A549 (cell line): ENCODE results near the gene SLAMF1. TPM values are rescaled to one million over a fixed set of nuclear protein-coding genes. Genes with fewer than 3 reads are reported as not detected.

Source experiments
- ATAC-seq, 2 experiments: fragments of 200-7000 bp in 1 of 2; fragments of >200 bp in 1 of 2; cut with Nextera tagmentation in 1 of 2; cut with Tn5 transposase in 1 of 2; 3 replicates each; pipeline versions ENCODE4 v1.8.0 to v1.9.1; 2018 to 2020; ENCODE audit warnings: mild to moderate bottlenecking in 1 of 2, moderate library complexity in 1 of 2
- CTCF ChIA-PET: fragments of 300-600 bp; sonication (Branson Sonifier 250); formaldehyde crosslinking; extraction: SDS; loops from one replicate; lab custom pipeline; 2021; ENCODE audit warnings: antibody characterized with exemption, inconsistent platforms; lab: Yijun Ruan, JAX
- POLR2A ChIA-PET: fragments of 350-600 bp; formaldehyde crosslinking; extraction: SDS; loops from one replicate; lab custom pipeline; 2021; ENCODE audit warnings: antibody characterized with exemption, inconsistent platforms; lab: Yijun Ruan, JAX
- DNase-seq, 2 experiments: peaks; one replicate each; pipeline versions ENCODE4 v3.0.0 to v3.0.0-alpha.2; 2011 to 2016; ENCODE audit warnings: low read depth in 1 of 2, low spot score in 1 of 2
- FAIRE-seq: peaks from 2 replicates; lab custom pipeline; 2011; peaks lifted over from hg19 to GRCh38; lab: Jason Lieb, UNC
- H3K27ac ChIP-seq, 2 experiments: fragments of >200 bp; sonication (Bioruptor Twin); formaldehyde crosslinking; 3 replicates each; pipeline ENCODE4 v1.5.1; 2016 to 2017
- H3K4me1 ChIP-seq: fragments of >200 bp; sonication (Bioruptor Twin); formaldehyde crosslinking; 3 replicates; pipeline ENCODE4 v1.6.1; 2016
- H3K4me2 ChIP-seq: fragments of >200 bp; sonication (Bioruptor Twin); formaldehyde crosslinking; 3 replicates; pipeline ENCODE4 v1.6.1; 2016
- H3K4me3 ChIP-seq: fragments of >200 bp; sonication (Bioruptor Twin); formaldehyde crosslinking; 3 replicates; pipeline ENCODE4 v1.5.1; 2016
- H3K9me3 ChIP-seq: fragments of >200 bp; sonication (Bioruptor Twin); formaldehyde crosslinking; 3 replicates; pipeline ENCODE4 v1.6.1; 2016
- BCL3 ChIP-seq: fragments of >200 bp; sonication (Bioruptor Twin); formaldehyde crosslinking; IDR thresholded peaks from 3 replicates; pipeline ENCODE4 v1.6.1; 2016
- BHLHE40 ChIP-seq: IDR thresholded peaks from 2 replicates; pipeline ENCODE4 v1.6.1; 2012; ENCODE audit warnings: low read depth, low read length, inconsistent platforms
- CBX2 ChIP-seq: fragments of 200-600 bp; sonication (generic); IDR thresholded peaks from 2 replicates; pipeline ENCODE4 v1.6.1; 2016; ENCODE audit warnings: low read depth, mild to moderate bottlenecking, borderline replicate concordance
- CBX8 ChIP-seq: fragments of 200-600 bp; sonication (generic); IDR thresholded peaks from 2 replicates; pipeline ENCODE4 v1.6.1; 2016
- CHD2 ChIP-seq: fragments of 150-350 bp; IDR thresholded peaks from 2 replicates; pipeline ENCODE4 v1.6.1; 2014; ENCODE audit warnings: low read length; ENCODE audit not compliant: partially characterized antibody
- CHD4 ChIP-seq: fragments of 200-600 bp; sonication (generic); IDR thresholded peaks from 2 replicates; pipeline ENCODE4 v1.6.1; 2016; ENCODE audit warnings: antibody characterized with exemption, mild to moderate bottlenecking, borderline replicate concordance
- EHF ChIP-seq: fragments of 250-450 bp; sonication (Bioruptor Pico); IDR thresholded peaks from 2 replicates; pipeline ENCODE4 v1.5.0; 2020; ENCODE audit warnings: mild to moderate bottlenecking
- EP300 ChIP-seq, 2 experiments: fragments of >200 bp; sonication (Bioruptor Twin); formaldehyde crosslinking; IDR thresholded peaks; 2 replicates in 1 of 2; 3 replicates in 1 of 2; pipeline ENCODE4 v1.6.1; 2016 to 2017
- FOSB ChIP-seq: fragments of 250-450 bp; sonication (Bioruptor Pico); IDR thresholded peaks from 2 replicates; pipeline ENCODE4 v1.5.0; 2020; ENCODE audit warnings: mild to moderate bottlenecking, moderate library complexity
- FOSL2 ChIP-seq, 2 experiments: fragments of 450-650 bp in 1 of 2; fragments of >200 bp in 1 of 2; sonication (Bioruptor Twin) in 1 of 2; formaldehyde crosslinking; IDR thresholded peaks; 2 replicates each; pipeline versions ENCODE4 v1.5.0 to v1.6.1; 2016 to 2020; ENCODE audit warnings: mild to moderate bottlenecking in 1 of 2, moderate library complexity in 1 of 2
- FOXS1 ChIP-seq: fragments of 250-450 bp; sonication (Bioruptor Pico); IDR thresholded peaks from 2 replicates; pipeline ENCODE4 v1.5.0; 2020; ENCODE audit warnings: mild to moderate bottlenecking, moderate library complexity
- GATA3 ChIP-seq: IDR thresholded peaks from 2 replicates; pipeline ENCODE4 v1.6.1; 2012; ENCODE audit warnings: borderline replicate concordance
- HEYL ChIP-seq: fragments of 250-450 bp; sonication (Bioruptor Pico); IDR thresholded peaks from 2 replicates; pipeline ENCODE4 v1.8.0; 2021; ENCODE audit warnings: mild to moderate bottlenecking, moderate library complexity
- HMGXB4 ChIP-seq: fragments of 250-450 bp; sonication (Bioruptor Pico); IDR thresholded peaks from 2 replicates; pipeline ENCODE4 v1.5.0; 2021; ENCODE audit warnings: mild to moderate bottlenecking, moderate library complexity, borderline replicate concordance
- HOXB5 ChIP-seq: fragments of 250-450 bp; sonication (Bioruptor Pico); IDR thresholded peaks from 2 replicates; pipeline ENCODE4 v1.5.0; 2020; ENCODE audit warnings: mild to moderate bottlenecking, moderate library complexity
- JUN ChIP-seq, 2 experiments: fragments of >200 bp; sonication (Bioruptor Twin); formaldehyde crosslinking; IDR thresholded peaks; 2 replicates in 1 of 2; 3 replicates in 1 of 2; pipeline ENCODE4 v1.6.1; 2016 to 2017
- JUNB ChIP-seq: fragments of >200 bp; sonication (Bioruptor Twin); formaldehyde crosslinking; IDR thresholded peaks from 2 replicates; pipeline ENCODE4 v1.6.1; 2016
- KDM1A ChIP-seq: fragments of 200-600 bp; sonication (generic); IDR thresholded peaks from 2 replicates; pipeline ENCODE4 v1.6.1; 2016; ENCODE audit warnings: low read depth, mild to moderate bottlenecking
- MAX ChIP-seq: IDR thresholded peaks from 2 replicates; pipeline ENCODE4 v1.6.1; 2012
- MAZ ChIP-seq: fragments of 150-350 bp; IDR thresholded peaks from 2 replicates; pipeline ENCODE4 v1.6.1; 2014; ENCODE audit warnings: antibody characterized with exemption, low read depth, low read length, borderline replicate concordance
- MYC ChIP-seq: IDR thresholded peaks from 2 replicates; pipeline ENCODE4 v1.6.1; 2012; ENCODE audit warnings: mild to moderate bottlenecking, inconsistent platforms, low read length, improper control_type of control experiment, borderline replicate concordance
- PHF8 ChIP-seq: fragments of 200-600 bp; sonication (generic); IDR thresholded peaks from 2 replicates; pipeline ENCODE4 v1.6.1; 2016; ENCODE audit warnings: low read depth, mild to moderate bottlenecking, antibody characterized with exemption, moderate library complexity, borderline replicate concordance
- POLR2AphosphoS2 ChIP-seq: conservative IDR thresholded peaks from 2 replicates; pipeline ENCODE4 v1.6.1; 2012; ENCODE audit warnings: low read length, improper control_type of control experiment, inconsistent platforms
- RAD21 ChIP-seq, 2 experiments: fragments of >200 bp in 1 of 2; sonication (Bioruptor Twin) in 1 of 2; formaldehyde crosslinking in 1 of 2; IDR thresholded peaks in 1 of 2; conservative IDR thresholded peaks in 1 of 2; 2 replicates in 1 of 2; 3 replicates in 1 of 2; pipeline ENCODE4 v1.6.1; 2012 to 2018; ENCODE audit warnings: inconsistent platforms in 1 of 2
- RCOR1 ChIP-seq: fragments of 150-350 bp; IDR thresholded peaks from 2 replicates; pipeline ENCODE4 v1.6.1; 2014; ENCODE audit warnings: antibody characterized with exemption, low read length, low read depth
- RNF2 ChIP-seq: fragments of 200-600 bp; sonication (generic); IDR thresholded peaks from 2 replicates; pipeline ENCODE4 v1.6.1; 2016; ENCODE audit warnings: low read depth, mild to moderate bottlenecking, antibody characterized with exemption, moderate library complexity, borderline replicate concordance
- TP53 ChIP-seq: fragments of 250-450 bp; sonication (Bioruptor Pico); IDR thresholded peaks from 2 replicates; pipeline ENCODE4 v1.5.0; 2021; ENCODE audit warnings: mild to moderate bottlenecking, moderate library complexity
- ZFP36 ChIP-seq: fragments of 450-650 bp; IDR thresholded peaks from 2 replicates; pipeline ENCODE4 v1.6.1; 2014; ENCODE audit warnings: borderline replicate concordance; ENCODE audit not compliant: partially characterized antibody
- ZNF302 ChIP-seq: fragments of 250-450 bp; sonication (Bioruptor Pico); IDR thresholded peaks from 2 replicates; pipeline ENCODE4 v1.9.0; 2021; ENCODE audit warnings: inconsistent platforms, mild to moderate bottlenecking, moderate library complexity
- ZSCAN20 ChIP-seq: fragments of 250-450 bp; sonication (Bioruptor Pico); IDR thresholded peaks from 2 replicates; pipeline ENCODE4 v1.8.0; 2022; ENCODE audit warnings: mild to moderate bottlenecking, moderate library complexity
- WGBS: methylation state at CpG from one replicate; pipeline ENCODE4 v1.1.6; 2017; ENCODE audit errors: missing lambda C conversion rate; 5-methylcytosine and 5-hydroxymethylcytosine counted together
- polyA plus RNA-seq, 4 experiments: library from polyadenylated mRNA; depleted of rRNA in 3 of 4; stranded (reverse); fragments of >200 nt; fragmentation: RNase III in 1 of 4; extraction: RNeasy Plus Mini Kit Qiagen cat#74134 plus additional on column Dnase treatment in 1 of 4; gene quantifications; 2 replicates in 3 of 4; 3 replicates in 1 of 4; pipeline ENCODE4 v1.2.3, GENCODE V29; 2011 to 2017
- TF ChIP-seq, protein P1 (sequence below): IDR thresholded peaks from 2 replicates; pipeline ENCODE4 v1.6.1; 2012
- TF ChIP-seq, protein P2 (sequence below): fragments of 150-350 bp; IDR thresholded peaks from 2 replicates; pipeline ENCODE4 v1.6.1; 2014; ENCODE audit warnings: low read depth, mild to moderate bottlenecking, low read length
- TF ChIP-seq, protein P3 (sequence below): fragments of 250-450 bp; sonication (Bioruptor Pico); IDR thresholded peaks from 2 replicates; pipeline ENCODE4 v1.5.0; 2020; ENCODE audit warnings: low read depth, mild to moderate bottlenecking, moderate library complexity

The SLAMF1 gene
- polyA plus RNA-seq, 2 of the 4 experiments (the other 2 are of a cell fraction): not detected

DNA sequence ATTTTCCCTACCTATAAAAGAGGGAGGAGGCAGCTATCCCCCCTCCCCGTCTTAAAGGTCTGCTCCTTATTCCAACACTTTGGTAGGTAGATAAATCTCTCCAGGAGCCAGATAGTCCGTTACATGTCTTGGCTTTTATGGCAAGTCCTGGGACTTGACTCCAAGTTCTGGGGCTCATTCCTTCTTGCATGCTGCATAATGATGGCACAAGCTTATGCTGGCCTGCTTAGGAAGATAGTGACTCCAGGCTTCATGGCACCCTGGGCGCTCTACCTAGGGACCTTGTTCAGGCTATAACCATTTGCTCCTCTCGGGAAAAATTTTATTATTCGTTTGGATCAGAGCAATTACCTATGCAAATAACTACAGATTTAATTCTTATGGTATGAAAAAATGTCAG is 3.7 kb downstream of the SLAMF1 start:
- POLR2A ChIA-PET: no interaction called here
- WGBS: 39% methylated on average over 5 of the region's 5 CpGs
- TF ChIP-seq HOXB5 (CRISPR knock-in tag) (no peak), POLR2AphosphoS2 (no peak), FOSL2 (IDR thresholded peaks at IDR 0.05) (no peak), FOSL2 (CRISPR knock-in tag; IDR thresholded peaks at IDR 0.05) (no peak), KDM1A (no peak), EHF (no peak), ZNF302 (no peak), GATA3 (no peak), HEYL (CRISPR knock-in tag) (no peak), CBX2 (no peak), BCL3 (no peak), ZSCAN20 (CRISPR knock-in tag) (no peak), RNF2 (no peak), JUN (IDR thresholded peaks at IDR 0.05) (no peak), PHF8 (no peak), FOSB (CRISPR knock-in tag) (no peak), MYC (no peak)
- TF ChIP-seq, protein P1, sequence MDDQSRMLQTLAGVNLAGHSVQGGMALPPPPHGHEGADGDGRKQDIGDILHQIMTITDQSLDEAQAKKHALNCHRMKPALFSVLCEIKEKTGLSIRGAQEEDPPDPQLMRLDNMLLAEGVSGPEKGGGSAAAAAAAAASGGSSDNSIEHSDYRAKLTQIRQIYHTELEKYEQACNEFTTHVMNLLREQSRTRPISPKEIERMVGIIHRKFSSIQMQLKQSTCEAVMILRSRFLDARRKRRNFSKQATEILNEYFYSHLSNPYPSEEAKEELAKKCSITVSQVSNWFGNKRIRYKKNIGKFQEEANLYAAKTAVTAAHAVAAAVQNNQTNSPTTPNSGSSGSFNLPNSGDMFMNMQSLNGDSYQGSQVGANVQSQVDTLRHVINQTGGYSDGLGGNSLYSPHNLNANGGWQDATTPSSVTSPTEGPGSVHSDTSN: no peak
- TF ChIP-seq, protein P2, sequence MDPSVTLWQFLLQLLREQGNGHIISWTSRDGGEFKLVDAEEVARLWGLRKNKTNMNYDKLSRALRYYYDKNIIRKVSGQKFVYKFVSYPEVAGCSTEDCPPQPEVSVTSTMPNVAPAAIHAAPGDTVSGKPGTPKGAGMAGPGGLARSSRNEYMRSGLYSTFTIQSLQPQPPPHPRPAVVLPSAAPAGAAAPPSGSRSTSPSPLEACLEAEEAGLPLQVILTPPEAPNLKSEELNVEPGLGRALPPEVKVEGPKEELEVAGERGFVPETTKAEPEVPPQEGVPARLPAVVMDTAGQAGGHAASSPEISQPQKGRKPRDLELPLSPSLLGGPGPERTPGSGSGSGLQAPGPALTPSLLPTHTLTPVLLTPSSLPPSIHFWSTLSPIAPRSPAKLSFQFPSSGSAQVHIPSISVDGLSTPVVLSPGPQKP: no peak
- TF ChIP-seq, all 56 proteins: peak for 0
- FAIRE-seq: no peak
- DNase-seq: no peak
- no peaks in the 10 kb centered on the region for H3K9me3 ChIP-seq
- no peak overlapping the region for H3K4me3 ChIP-seq
- CTCF ChIA-PET: no interaction called here
- no peak overlapping the region for H3K27ac ChIP-seq
- no peaks in the 10 kb centered on the region for H3K4me1 ChIP-seq
- ATAC-seq: no peak
- no peak overlapping the region for H3K4me2 ChIP-seq

GRCh38 chr1:160642281-160642644 is 4.6 kb downstream of the SLAMF1 start:
- CTCF ChIA-PET: interaction anchor here (1.2 kb wide), 1 partner anchor 13 kb away, joined by 4 read pairs; no protein-coding TSS in a partner anchor
- POLR2A ChIA-PET: no interaction called here
- no peak overlapping the region for H3K4me2 ChIP-seq
- ATAC-seq (no peak), FAIRE-seq (no peak), DNase-seq (no peak)
- H3K27ac ChIP-seq: no peak overlapping the region
- no peaks in the 10 kb centered on the region for H3K9me3 ChIP-seq
- WGBS: 65% methylated on average over 2 of the region's 2 CpGs
- no peak overlapping the region for H3K4me3 ChIP-seq
- TF ChIP-seq RCOR1 (no peak), EP300 (IDR thresholded peaks at IDR 0.05) (no peak), TP53 (CRISPR knock-in tag) (no peak), HMGXB4 (CRISPR knock-in tag) (no peak), RNF2 (no peak), CHD4 (no peak), FOXS1 (no peak), CHD2 (no peak), RAD21 (conservative IDR thresholded peaks at IDR 0.05 in 1 of 2, IDR thresholded peaks at IDR 0.05 in 1 of 2) (no peak), JUNB (no peak), GATA3 (no peak), ZFP36 (no peak), ZSCAN20 (CRISPR knock-in tag) (no peak), HEYL (CRISPR knock-in tag) (no peak), BHLHE40 (no peak), MAZ (no peak), CBX8 (no peak), MAX (no peak)
- TF ChIP-seq, protein P3, sequence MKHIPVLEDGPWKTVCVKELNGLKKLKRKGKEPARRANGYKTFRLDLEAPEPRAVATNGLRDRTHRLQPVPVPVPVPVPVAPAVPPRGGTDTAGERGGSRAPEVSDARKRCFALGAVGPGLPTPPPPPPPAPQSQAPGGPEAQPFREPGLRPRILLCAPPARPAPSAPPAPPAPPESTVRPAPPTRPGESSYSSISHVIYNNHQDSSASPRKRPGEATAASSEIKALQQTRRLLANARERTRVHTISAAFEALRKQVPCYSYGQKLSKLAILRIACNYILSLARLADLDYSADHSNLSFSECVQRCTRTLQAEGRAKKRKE (CRISPR knock-in tag): no peak
- H3K4me1 ChIP-seq: 0 out of 3 replicates have a peak, but pooled peaks cover 4% of the 10 kb centered on the region
